Activated CD4-positive, alpha-beta memory T cell treated with anti-CD3 and anti-CD28 coated beads for 36 hours (primary cell): ENCODE results near the gene MBD3L2. TPM values are rescaled to one million over a fixed set of nuclear protein-coding genes. Genes with fewer than 3 reads are reported as not detected.
"Not testable (repeated sequence)": the region's sequence is repeated elsewhere in the genome, so short reads cannot be mapped to it uniquely, and the experiment has no call there.

Experiments
- CTCF ChIA-PET: fragments of 350-600 bp; sonication (Branson Sonifier 250); formaldehyde crosslinking; loops from one replicate; lab custom pipeline; 2021; ENCODE audit warnings: antibody characterized with exemption, inconsistent platforms; lab: Charles Lee
- POLR2A ChIA-PET: fragments of 350-600 bp; sonication (Branson Sonifier 250); formaldehyde crosslinking; loops from one replicate; lab custom pipeline; 2021; ENCODE audit warnings: antibody characterized with exemption; lab: Charles Lee
- DNase-seq: peaks from one replicate; pipeline ENCODE4 v3.0.0-alpha.2; 2020
- H3K27ac Mint-ChIP-seq: one replicate; pipeline ENCODE4 v1.8.0; 2021; ENCODE audit warnings: mixed read lengths
- H3K27me3 Mint-ChIP-seq: one replicate; pipeline ENCODE4 v1.8.0; 2021; ENCODE audit warnings: mixed read lengths
- H3K36me3 Mint-ChIP-seq: one replicate; pipeline ENCODE4 v1.8.0; 2021; ENCODE audit warnings: mixed read lengths
- H3K4me1 Mint-ChIP-seq: one replicate; pipeline ENCODE4 v1.8.0; 2021; ENCODE audit warnings: low read depth, mixed read lengths
- H3K4me3 Mint-ChIP-seq: one replicate; pipeline ENCODE4 v1.8.0; 2021; ENCODE audit warnings: mild to moderate bottlenecking, mixed read lengths
- H3K9me3 Mint-ChIP-seq: one replicate; pipeline ENCODE4 v1.8.0; 2021; ENCODE audit warnings: mixed read lengths
- intact Hi-C: fragments of 100-400 bp; cut with micrococcal nuclease; formaldehyde crosslinking; loops from one replicate; pipeline ENCODE4 v1.15.1; 2023
- total RNA-seq, 2 experiments: library from RNA; stranded (reverse); gene quantifications; one replicate each; pipeline ENCODE4 v1.2.3, GENCODE V29; 2021

The MBD3L2 gene
- total RNA-seq, 2 experiments from 2014 or later, result not detected

DNA sequence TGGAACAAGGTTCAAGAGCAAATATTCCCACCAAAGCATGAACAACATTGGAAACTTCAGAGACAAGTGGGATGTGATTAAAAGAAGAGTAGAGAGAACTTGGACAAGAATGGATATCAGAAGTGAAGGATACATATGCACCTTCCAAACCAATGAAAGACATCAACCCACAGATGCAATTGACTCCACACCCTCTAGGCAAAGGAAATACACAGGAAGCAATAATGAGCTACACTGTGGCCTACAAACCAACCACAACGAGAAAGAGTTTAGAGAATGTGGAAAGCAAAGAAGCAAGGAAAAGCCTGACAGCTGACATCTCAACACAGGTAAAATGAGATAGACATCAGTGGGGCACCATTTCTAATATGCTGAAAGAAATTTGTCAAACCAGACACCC lies 20.3 kb upstream of the MBD3L2 start:
- CTCF ChIA-PET, DNase-seq, H3K4me1 Mint-ChIP-seq, H3K4me3 Mint-ChIP-seq, H3K36me3 Mint-ChIP-seq, intact Hi-C loops, H3K9me3 Mint-ChIP-seq, H3K27me3 Mint-ChIP-seq, POLR2A ChIA-PET, H3K27ac Mint-ChIP-seq: not testable (repeated sequence)

DNA sequence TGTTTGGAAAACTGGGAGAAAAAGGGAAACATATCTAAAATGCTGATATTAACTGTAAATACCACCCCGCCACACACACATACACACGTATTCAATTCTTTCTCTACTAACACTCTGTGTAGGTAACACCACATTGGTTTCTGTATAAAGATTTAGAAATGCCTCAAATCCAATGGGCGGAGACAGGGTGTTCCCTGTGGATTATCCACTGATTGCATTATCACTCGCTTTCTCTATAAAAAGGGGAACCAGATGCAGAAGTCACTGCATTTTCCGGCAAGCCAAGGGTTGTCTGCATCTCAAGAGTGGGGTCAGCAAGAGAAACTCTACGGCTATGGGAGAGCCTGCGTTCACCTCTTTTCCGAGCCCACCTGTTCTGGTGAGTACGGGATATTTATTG lies 18.8 kb upstream of the MBD3L2 start, which contains the start of gene MBD3L5:
Gene MBD3L5 (plus strand): TSS at position 301 of the 400 bp plus-strand sequence. CDS start 34 bp downstream, at position 335.
- DNase-seq, H3K27ac Mint-ChIP-seq: not testable (repeated sequence)

DNA sequence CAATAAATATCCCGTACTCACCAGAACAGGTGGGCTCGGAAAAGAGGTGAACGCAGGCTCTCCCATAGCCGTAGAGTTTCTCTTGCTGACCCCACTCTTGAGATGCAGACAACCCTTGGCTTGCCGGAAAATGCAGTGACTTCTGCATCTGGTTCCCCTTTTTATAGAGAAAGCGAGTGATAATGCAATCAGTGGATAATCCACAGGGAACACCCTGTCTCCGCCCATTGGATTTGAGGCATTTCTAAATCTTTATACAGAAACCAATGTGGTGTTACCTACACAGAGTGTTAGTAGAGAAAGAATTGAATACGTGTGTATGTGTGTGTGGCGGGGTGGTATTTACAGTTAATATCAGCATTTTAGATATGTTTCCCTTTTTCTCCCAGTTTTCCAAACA lies 9.0 kb upstream of the MBD3L2 start, which contains the start of gene MBD3L4:
Gene MBD3L4 (minus strand): TSS at position 101 of the 400 bp plus-strand sequence. CDS start 35 bp downstream, at position 66.
- intact Hi-C loops, DNase-seq, H3K27me3 Mint-ChIP-seq, CTCF ChIA-PET, H3K4me3 Mint-ChIP-seq, POLR2A ChIA-PET, H3K27ac Mint-ChIP-seq, H3K36me3 Mint-ChIP-seq, H3K4me1 Mint-ChIP-seq, H3K9me3 Mint-ChIP-seq: not testable (repeated sequence)

More for the DNA sequence above, 18.8 kb upstream of the MBD3L2 start, which contains the start of gene MBD3L5:
- H3K36me3 Mint-ChIP-seq, H3K27me3 Mint-ChIP-seq, H3K4me1 Mint-ChIP-seq, POLR2A ChIA-PET, CTCF ChIA-PET, H3K4me3 Mint-ChIP-seq, intact Hi-C loops, H3K9me3 Mint-ChIP-seq: not testable (repeated sequence)

DNA sequence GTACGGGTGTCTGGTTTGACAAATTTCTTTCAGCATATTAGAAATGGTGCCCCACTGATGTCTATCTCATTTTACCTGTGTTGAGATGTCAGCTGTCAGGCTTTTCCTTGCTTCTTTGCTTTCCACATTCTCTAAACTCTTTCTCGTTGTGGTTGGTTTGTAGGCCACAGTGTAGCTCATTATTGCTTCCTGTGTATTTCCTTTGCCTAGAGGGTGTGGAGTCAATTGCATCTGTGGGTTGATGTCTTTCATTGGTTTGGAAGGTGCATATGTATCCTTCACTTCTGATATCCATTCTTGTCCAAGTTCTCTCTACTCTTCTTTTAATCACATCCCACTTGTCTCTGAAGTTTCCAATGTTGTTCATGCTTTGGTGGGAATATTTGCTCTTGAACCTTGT lies 7.6 kb upstream of the MBD3L2 start:
- H3K27me3 Mint-ChIP-seq, H3K4me1 Mint-ChIP-seq, CTCF ChIA-PET: not testable (repeated sequence)

DNA sequence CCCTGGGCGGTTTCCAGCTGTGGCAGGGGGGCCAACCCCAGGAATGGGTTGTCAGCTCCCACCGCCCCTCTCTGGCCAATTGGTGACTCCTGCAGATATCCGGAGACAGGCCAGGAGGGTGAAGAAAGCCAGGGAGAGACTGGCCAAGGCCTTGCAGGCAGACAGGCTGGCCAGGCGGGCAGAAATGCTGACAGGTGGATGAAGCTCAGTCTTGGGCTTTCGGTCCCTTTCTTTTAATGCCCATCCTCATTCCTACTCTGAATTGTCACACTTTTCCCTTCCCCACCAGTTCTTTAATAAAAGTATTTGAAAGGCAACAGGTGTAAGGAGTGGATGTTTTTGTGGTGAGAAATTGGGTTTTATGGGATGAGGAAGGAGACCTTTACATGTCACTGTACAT lies 2.3 kb downstream of the MBD3L2 start:
- POLR2A ChIA-PET, H3K4me1 Mint-ChIP-seq, H3K4me3 Mint-ChIP-seq, H3K27me3 Mint-ChIP-seq, H3K9me3 Mint-ChIP-seq, H3K36me3 Mint-ChIP-seq, H3K27ac Mint-ChIP-seq, CTCF ChIA-PET, intact Hi-C loops, DNase-seq: not testable (repeated sequence)

More for the DNA sequence above, 7.6 kb upstream of the MBD3L2 start:
- H3K9me3 Mint-ChIP-seq, DNase-seq, POLR2A ChIA-PET, intact Hi-C loops, H3K27ac Mint-ChIP-seq, H3K4me3 Mint-ChIP-seq, H3K36me3 Mint-ChIP-seq: not testable (repeated sequence)

DNA sequence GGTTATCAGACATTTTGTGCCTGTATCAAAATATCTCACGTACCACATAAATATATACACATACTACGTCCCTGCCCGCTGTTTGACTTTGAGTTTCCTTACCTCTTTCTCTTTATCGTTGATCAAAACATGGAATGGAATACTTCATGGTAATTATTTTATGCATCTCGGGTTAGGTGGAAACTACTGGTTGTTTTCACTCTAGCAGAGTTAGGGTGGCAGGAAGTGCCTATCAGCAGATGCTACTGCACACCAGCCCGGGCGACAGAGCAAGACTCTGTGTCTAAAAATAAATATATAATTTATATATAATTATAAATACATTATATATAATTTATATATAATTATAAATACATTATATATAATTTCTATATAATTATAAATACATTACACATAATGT lies 3.8 kb downstream of the MBD3L2 start:
- H3K4me3 Mint-ChIP-seq, DNase-seq, H3K36me3 Mint-ChIP-seq, intact Hi-C loops, H3K9me3 Mint-ChIP-seq, H3K4me1 Mint-ChIP-seq, H3K27me3 Mint-ChIP-seq, CTCF ChIA-PET, H3K27ac Mint-ChIP-seq, POLR2A ChIA-PET: not testable (repeated sequence)

DNA sequence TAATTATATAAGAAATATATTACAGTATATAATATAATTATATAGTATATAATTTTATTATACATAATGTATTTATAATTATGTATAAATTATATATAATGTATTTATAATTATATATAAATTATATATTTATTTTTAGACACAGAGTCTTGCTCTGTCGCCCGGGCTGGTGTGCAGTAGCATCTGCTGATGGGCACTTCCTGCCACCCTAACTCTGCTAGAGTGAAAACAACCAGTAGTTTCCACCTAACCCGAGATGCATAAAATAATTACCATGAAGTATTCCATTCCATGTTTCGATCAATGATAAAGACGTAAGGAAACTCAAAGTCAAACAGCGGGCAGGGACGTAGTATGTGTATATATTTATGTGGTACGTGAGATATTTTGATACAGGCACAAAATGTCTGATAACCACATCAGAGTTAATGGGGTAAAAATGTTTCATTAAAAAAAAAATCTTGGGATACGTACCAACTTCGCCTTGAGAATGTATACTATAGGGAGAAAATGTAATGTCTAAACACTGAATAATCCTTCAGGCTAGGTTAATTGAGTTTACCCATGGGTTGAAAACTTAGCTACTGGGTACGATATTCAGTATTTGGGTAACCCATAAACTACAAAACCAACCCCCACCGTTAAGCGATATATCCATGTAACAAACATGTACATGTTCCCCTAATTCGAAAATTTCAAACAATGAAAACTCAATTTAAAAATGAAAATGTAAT lies 5.7 kb downstream of the MBD3L2 start:
- H3K27me3 Mint-ChIP-seq, H3K4me3 Mint-ChIP-seq, CTCF ChIA-PET, DNase-seq, H3K36me3 Mint-ChIP-seq, POLR2A ChIA-PET, H3K27ac Mint-ChIP-seq, H3K4me1 Mint-ChIP-seq, H3K9me3 Mint-ChIP-seq, intact Hi-C loops: not testable (repeated sequence)

DNA sequence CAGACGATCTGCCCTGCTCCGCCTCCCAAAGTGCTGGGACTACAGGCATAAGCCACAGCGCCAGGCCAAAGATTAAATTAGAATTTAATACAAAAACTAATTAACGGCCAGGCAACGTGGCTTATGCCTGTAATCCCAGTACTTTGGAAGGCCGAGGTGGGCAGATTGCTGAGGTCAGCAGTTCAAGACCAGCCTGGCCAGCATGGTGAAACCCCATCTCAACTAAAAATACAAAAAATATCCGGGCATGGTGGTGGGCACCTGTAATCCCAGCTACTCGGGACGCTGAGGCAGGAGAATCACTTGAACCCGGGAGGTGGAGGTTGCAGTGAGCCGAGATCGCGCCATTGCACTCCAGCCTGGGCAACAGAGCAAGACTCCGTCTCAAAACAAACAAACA lies 6.6 kb downstream of the MBD3L2 start:
- CTCF ChIA-PET, H3K4me3 Mint-ChIP-seq, DNase-seq, intact Hi-C loops, H3K27ac Mint-ChIP-seq, H3K4me1 Mint-ChIP-seq, POLR2A ChIA-PET, H3K9me3 Mint-ChIP-seq, H3K36me3 Mint-ChIP-seq, H3K27me3 Mint-ChIP-seq: not testable (repeated sequence)

DNA sequence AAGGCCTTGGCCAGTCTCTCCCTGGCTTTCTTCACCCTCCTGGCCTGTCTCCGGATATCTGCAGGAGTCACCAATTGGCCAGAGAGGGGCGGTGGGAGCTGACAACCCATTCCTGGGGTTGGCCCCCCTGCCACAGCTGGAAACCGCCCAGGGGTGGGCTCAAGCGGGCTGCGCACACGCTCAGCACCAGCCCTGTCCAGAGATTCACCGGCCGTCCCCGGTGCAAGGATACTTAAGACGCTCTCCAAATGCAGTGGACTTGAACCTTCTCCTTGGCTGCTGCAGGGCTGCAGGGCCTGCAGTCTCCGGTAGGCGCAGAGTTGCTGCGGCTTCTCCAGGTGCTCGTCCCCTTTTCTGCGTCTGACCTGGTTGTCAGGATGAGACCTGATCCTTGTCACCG lies 7.2 kb downstream of the MBD3L2 start:
- H3K4me3 Mint-ChIP-seq, H3K36me3 Mint-ChIP-seq, CTCF ChIA-PET, H3K27ac Mint-ChIP-seq, POLR2A ChIA-PET, H3K9me3 Mint-ChIP-seq, DNase-seq, H3K27me3 Mint-ChIP-seq, intact Hi-C loops, H3K4me1 Mint-ChIP-seq: not testable (repeated sequence)

DNA sequence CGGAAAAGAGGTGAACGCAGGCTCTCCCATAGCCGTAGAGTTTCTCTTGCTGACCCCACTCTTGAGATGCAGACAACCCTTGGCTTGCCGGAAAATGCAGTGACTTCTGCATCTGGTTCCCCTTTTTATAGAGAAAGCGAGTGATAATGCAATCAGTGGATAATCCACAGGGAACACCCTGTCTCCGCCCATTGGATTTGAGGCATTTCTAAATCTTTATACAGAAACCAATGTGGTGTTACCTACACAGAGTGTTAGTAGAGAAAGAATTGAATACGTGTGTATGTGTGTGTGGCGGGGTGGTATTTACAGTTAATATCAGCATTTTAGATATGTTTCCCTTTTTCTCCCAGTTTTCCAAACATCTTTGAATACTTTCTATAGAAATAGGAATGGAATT lies 9.5 kb downstream of the MBD3L2 start, which contains the start of gene MBD3L3:
Gene MBD3L3 (minus strand): TSS at position 101 of the 400 bp plus-strand sequence. CDS start 71 bp downstream, at position 30.
- H3K4me1 Mint-ChIP-seq, H3K27ac Mint-ChIP-seq, H3K36me3 Mint-ChIP-seq, H3K4me3 Mint-ChIP-seq, intact Hi-C loops, H3K27me3 Mint-ChIP-seq, H3K9me3 Mint-ChIP-seq, CTCF ChIA-PET, POLR2A ChIA-PET, DNase-seq: not testable (repeated sequence)

DNA sequence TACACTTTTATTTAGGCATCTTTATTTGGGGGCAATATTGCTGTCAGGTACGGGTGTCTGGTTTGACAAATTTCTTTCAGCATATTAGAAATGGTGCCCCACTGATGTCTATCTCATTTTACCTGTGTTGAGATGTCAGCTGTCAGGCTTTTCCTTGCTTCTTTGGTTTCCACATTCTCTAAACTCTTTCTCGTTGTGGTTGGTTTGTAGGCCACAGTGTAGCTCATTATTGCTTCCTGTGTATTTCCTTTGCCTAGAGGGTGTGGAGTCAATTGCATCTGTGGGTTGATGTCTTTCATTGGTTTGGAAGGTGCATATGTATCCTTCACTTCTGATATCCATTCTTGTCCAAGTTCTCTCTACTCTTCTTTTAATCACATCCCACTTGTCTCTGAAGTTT lies 10.9 kb downstream of the MBD3L2 start:
- H3K4me1 Mint-ChIP-seq, H3K27me3 Mint-ChIP-seq, CTCF ChIA-PET, H3K27ac Mint-ChIP-seq, H3K9me3 Mint-ChIP-seq, H3K4me3 Mint-ChIP-seq, POLR2A ChIA-PET, DNase-seq, H3K36me3 Mint-ChIP-seq: not testable (repeated sequence)
- intact Hi-C loops, result loop anchor here (10.0 kb wide), 1 partner anchor 1265 kb away; the partner anchor contains the start of gene DUS3L

DNA sequence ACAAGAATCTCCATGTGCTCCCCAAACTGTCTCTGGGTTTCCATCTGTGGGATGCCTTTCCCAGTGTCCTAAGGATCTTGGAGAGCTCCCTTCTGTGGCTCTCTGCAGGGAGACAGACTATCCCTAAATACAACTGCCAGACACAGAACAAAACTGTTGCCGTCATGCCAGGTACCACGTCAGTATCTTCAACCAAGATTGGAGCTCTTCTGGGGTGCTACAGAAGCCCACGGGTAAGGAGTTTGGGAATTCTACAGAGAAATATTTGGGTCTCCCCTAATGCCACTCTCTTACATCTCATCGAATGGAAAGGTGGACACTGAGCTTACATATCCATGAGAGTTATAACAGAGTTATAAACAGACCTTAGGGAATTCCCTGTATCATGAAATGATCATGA lies 14.2 kb downstream of the MBD3L2 start:
- Mint-ChIP-seq H3K36me3 (no peaks in the 10 kb centered on the region), H3K9me3 (no peaks in the 10 kb centered on the region), H3K4me3 (no peak overlapping the region), H3K27ac (no peak overlapping the region), H3K27me3 (no peaks in the 10 kb centered on the region), H3K4me1 (no peaks in the 10 kb centered on the region)
- ChIA-PET CTCF (no interaction called here), POLR2A (no interaction called here)
- DNase-seq, result no peak
- intact Hi-C loops, result loop anchor here (10.0 kb wide), 1 partner anchor 1269 kb away; the partner anchor contains the start of gene DUS3L
